Measurements from ENCODE around the gene TMUB1.

DNA sequence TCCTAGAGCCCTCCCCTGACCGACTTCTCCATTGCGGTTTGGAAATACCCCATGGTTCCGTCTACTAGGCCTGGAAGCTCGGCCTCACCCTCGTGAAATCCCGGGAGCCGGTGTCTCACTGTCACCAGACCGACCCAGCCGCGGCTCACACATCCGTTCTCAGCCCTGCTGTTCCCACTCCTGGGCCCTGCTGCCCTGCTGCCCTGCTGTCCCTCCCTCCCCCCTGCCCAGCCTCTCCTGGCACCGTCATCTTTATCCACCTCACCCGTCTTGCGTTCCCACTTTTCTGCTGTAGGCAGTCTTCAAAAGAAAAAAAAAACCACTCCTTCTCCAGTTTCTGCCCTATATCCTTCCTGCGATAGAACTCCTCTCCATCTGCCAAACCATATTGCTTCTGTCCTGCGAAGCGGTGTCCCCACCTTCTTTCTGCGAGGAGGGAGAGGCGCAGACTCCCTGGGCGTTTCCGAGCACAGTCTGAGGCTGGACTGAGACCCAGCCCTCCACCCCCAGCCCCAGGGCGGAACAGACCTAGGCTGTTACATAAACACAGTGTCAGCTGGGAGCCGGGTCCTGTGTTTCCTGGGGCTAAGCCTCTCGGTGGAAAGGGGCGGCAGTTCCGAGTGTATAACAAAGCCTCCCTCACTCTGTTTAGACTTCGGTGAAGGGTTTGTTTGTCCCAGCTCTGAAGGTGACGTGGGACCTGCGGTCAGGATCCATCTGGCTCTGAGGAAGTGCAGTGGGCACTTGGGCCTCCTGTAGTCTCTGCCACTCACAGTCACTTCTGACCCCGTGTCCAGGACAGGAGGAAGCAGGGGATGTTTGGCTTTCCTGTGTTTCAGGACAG, 5.8 kb upstream of the TMUB1 start:
- TF ChIP-seq, protein P1, sequence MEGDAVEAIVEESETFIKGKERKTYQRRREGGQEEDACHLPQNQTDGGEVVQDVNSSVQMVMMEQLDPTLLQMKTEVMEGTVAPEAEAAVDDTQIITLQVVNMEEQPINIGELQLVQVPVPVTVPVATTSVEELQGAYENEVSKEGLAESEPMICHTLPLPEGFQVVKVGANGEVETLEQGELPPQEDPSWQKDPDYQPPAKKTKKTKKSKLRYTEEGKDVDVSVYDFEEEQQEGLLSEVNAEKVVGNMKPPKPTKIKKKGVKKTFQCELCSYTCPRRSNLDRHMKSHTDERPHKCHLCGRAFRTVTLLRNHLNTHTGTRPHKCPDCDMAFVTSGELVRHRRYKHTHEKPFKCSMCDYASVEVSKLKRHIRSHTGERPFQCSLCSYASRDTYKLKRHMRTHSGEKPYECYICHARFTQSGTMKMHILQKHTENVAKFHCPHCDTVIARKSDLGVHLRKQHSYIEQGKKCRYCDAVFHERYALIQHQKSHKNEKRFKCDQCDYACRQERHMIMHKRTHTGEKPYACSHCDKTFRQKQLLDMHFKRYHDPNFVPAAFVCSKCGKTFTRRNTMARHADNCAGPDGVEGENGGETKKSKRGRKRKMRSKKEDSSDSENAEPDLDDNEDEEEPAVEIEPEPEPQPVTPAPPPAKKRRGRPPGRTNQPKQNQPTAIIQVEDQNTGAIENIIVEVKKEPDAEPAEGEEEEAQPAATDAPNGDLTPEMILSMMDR (conservative IDR thresholded peaks at IDR 0.05; ENCODE audit: low read length): no peak
- no peak for TF ChIP-seq EZH2phosphoT487 (IDR thresholded peaks at IDR 0.05; ENCODE audit: borderline replicate concordance)
